Iris pigment epithelial cell (primary cell): ENCODE results near the gene KCND3.
"Not testable (repeated sequence)": the region's sequence is repeated elsewhere in the genome, so short reads cannot be mapped to it uniquely, and the experiment has no call there.

Experiments
- DNase-seq: peaks from one replicate; pipeline ENCODE4 v3.0.0-alpha.2; 2011; ENCODE audit warnings: low read depth

Gene KCND3

DNA sequence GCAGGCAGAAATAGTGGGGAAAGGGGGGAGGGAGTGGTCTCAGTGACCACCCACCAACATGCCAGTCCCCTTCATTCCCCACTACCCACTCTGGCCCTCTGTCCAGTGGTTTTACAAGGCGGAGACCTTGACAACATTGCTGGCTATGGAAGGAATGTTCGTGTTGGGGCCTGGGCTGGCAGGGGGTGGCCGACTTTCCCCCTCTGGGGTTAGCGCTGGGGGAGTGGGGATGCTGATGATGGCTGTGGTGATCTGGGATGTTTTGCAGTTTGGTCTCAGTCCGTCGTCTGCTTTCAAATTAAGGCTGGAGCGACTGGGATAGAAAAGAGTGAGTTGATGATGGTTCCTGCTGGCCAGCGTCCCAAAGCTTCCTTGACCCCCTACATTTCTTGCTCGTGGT lies 213.5 kb downstream of the KCND3 start:
- no peak for DNase-seq

DNA sequence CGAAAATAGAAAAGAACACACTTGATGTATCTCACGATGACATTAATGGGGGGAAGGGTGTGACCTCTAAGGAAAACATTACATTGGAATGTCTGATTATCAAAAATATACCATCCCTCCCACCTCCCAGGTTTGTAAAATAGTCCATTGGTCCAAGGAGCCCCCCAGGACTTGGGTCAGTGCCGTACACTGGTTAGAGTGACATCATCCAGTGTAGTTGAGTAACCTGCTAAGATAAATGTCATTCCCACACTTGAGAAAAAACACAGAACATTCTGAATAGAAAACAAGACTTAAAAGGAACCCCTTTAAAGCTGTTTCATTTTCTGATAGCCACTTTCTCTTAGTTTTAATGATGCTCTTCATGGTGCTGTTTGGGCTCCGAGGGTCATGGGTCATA lies 218.6 kb downstream of the KCND3 start:
- DNase-seq: peak; percentile 37

DNA sequence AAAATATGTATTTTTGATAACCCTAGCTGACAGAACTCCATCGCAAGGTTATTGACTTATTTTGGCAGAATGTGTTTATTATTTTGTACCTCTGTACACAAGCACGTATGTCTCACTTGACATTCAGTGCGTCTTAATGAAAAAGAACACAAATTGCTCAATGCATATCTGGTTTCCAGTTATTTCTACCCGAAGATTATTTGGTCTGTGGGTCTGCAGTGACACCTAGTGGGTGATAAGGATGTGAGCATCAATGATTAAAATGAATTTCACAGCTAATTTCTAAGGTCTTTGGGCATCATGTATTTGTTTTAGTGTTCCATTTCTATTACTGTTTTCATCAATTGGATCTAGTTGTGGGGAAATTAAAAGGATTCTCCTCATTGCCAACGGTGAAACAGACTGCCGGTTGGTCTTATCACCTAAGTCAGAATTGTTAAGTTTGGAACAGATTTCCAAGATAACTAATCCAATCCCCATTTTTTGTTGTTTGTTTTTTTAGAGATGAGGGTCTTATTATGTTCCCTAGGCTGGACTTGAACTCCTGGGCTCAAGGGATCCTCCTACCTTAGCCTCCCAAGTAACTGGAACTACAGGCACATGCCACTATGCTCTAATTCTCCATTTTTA lies 219.8 kb downstream of the KCND3 start:
- peak; percentile 82 for DNase-seq

DNA sequence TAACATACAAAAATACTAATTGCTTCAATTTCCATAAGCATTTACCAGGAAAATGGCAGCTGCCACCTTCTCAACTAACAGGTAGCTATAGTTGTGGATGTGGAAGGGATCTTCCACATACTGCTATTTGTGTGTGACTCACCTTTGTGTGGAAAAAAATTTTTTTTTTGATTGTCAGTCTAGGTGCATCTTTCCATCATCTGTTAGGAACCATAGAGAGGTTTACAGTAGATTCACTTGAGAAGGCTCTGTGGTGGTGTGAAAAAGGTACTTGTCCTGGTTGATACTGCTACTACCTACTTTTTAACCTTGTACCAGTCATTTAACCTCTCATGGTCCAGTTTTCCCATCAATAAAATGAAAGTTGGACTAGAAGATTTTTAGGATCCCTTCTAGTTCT lies 220.8 kb downstream of the KCND3 start:
- no peak for DNase-seq

DNA sequence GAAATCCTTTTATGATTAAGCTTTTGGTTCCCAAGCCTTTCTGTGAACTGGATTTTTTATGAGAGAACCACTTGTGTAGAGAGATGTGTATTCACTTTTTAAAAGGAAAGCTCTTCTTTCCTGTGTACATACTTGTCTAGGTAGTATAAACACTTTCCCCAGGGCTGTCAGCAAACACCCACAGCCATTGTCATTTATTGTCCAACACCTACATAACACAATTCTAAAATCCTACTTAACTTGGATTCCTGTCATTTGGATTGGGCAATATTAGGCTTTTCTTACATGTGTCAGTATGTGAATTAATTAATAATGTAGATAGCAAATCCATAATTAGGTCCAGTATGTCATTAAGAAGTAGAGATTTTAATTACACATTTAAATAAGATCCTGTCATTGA lies 221.4 kb downstream of the KCND3 start:
- no peak for DNase-seq

DNA sequence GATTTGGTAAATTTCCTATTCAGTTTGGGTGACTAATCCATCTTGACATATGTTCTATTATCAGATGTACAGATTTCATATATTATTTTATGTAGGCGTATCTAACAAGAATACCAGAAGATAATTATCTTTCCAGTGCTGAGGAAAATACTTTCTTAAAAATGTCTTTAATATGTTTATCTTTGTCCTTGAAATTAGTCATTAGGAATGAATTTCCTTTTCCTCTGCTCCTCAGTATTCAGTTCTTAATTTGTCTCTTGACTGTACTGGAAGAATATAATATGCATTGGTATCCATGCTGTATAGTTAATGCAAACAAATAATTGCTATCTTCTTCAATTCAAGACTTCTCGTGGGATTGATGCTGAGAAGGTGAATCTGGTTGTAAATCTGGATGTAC lies 227.1 kb downstream of the KCND3 start:
- no peak for DNase-seq

DNA sequence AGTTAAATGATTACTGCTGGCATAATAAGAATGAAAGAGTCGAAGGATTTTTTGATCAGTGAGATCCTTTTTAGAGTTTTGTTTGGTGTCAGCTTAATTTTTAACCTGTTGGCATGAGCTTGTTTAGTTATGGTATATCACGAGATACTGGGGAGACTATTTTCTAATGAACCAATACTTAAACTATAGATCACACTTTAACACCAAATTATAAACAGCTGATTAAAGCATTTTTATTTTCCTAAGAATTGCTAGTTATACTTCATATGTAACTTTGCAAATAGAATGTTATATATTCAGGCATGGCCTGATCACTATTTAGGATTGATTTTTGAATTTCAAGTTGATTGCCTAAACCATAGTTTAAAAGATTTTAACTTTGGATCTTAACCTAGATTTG lies 227.8 kb downstream of the KCND3 start:
- no peak for DNase-seq

DNA sequence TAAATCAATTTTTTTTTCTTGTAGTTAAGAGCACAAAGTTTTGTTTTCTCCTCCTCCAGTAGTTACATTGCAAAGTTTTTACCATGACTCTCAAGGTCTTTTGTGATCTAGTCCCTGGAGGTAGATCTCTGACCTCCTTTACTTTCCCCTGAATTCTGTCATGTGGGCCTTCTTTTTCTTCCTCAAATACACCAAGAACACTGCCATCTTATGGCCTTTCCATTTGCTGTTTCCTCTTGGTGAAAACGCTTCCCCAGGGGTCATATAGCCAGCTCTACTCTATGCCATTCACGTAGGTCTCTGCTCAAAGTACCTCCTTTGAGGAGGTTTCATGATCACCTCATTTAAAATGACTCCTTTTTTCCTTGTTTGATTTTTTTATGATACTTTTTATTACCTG lies 231.1 kb downstream of the KCND3 start:
- DNase-seq: no peak

DNA sequence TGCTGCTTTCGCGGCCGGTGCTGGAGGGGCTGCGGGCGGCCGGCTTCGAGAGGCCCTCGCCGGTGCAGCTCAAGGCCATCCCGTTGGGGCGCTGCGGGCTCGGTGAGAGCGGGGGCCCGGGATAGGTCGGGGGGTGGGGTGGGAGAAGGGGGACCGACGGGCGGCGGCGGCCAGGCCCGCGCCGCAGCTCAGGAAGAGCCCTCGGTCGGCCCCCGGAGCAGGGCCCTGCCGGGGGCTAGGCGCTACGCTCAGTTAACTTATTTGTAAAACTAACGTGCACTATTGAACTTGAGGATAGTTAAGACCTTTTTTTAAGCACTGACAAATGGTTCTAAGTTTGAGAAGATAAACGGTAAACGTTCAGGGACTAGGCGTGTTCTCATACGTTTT lies 233.3 kb downstream of the KCND3 start:
- DNase-seq: no peak

DNA sequence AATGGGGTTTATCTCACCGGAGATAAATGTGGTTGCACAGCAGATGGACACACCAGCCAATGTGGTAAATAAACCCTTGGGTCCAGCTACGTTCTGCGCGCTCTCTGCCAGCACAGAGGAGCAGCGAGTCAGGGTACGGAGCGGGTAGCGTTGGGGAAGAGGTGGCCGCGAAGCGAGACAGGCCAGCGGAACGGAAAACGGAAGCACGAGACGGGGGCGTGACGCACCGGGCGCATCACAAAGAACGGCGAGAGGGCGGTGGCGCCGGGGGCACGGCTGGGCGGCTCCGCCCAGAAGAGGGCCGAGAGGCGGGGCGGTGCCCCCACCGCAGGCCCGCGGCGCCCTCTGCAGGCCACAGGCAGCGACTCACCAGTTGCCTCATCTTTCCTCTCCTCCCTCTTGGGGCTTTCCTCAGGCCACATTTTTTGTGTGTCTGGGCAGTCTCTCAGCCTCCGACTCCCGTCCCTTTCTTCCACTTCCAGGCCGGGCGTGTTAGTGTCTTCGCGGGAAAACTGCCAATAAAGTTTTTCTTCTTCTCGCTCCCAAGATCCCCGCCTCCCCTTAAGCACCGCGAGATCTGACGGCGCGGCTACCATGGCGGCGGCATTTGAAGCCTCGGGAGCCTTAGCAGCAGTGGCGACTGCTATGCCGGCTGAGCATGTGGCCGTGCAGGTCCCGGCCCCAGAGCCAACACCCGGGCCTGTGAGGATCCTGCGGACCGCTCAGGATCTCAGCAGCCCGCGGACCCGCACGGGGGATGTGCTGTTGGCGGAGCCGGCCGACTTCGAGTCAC lies 233.9 kb downstream of the KCND3 start, which contains the start of gene DDX20:
DDX20 (plus strand) TSS at position 571 of the 793 bp plus-strand sequence; CDS start at position 595, 24 bp downstream.
- peak; percentile 98 for DNase-seq

DNA sequence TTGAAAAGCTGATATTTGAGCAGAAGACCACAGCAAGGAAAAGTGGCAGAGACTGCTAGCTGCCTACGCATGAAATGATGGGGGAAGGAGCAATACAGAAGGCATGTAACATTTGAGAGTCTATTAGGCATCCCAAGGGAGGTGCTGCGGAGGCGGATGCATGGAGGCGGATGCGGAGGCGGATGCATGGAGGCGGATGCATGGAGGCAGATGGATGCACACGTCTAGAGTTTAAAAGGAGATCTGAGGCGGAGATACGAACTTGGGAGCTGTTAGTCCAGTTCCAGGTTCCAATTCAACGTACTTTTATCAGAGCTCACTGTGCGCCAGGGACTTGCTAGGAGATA lies 234.5 kb downstream of the KCND3 start:
- no peak for DNase-seq

DNA sequence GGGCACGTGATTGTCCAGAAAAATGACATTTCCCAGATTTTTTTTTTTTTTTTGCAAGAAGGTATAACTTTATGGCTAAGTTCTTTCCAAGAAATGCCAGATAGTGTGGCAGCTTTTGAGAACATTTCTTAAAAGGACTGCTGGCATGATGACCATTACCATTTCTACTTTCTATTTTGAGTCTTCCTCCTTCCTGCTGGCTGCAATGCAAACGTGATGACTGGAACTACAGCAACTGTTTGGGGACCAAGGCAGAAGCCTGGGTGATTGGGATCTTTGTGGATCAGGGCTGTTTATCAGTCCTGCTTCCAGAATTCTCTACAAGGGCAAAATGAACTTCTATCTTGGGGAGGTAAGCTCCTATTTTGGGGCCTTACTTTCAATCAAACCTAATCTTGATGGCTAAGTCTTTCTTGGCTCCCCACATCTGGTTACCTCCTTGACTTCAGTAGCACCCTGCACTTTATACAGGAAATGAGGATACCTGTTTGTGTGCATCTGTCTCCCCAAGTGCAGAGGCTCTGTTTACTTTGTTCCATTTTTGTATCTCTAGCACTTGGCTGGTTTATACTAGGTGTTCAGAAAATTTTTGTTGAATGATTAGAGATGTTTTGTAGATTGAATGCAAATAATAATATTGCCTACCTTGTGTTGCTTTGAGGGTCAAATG lies 237.4 kb downstream of the KCND3 start:
- no peak for DNase-seq

DNA sequence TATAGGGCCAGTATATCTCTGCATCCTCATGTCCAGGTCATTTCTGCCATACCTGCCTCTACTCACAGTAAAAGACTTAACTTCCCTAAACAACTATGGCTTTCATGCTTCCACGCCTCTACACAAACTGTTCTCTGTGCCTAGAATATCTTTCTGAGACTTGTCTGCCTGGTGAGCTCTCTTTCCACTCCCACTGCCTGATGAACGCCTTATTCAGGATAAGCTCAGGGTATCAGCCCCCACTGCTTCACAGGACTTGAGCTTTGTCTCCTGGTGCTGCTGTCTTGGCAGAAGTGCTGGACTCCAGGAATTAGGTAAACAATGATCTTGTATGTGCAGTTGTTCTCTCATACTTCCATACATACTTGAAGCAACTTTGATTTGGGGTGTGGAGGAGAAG lies 238.6 kb downstream of the KCND3 start:
- no peak for DNase-seq

DNA sequence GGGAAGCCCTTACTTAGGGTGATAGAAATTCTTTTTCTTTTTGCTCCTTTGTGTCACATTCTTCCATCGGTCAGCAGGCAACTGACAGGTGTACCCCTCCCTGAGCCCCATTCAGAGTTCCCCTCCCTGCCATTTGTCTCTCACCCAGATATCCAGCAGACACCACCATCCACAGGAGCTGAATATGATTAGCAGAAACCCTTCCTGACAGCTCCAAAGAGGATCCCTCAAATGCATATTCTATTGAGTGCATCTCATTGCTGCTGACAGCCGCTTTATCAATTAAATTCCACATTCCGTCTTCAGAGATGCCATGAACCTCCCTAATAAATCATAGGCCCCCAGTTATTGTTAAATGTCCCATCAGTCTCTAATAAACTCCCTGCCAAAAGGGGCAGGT lies 239.8 kb downstream of the KCND3 start:
- no peak for DNase-seq

DNA sequence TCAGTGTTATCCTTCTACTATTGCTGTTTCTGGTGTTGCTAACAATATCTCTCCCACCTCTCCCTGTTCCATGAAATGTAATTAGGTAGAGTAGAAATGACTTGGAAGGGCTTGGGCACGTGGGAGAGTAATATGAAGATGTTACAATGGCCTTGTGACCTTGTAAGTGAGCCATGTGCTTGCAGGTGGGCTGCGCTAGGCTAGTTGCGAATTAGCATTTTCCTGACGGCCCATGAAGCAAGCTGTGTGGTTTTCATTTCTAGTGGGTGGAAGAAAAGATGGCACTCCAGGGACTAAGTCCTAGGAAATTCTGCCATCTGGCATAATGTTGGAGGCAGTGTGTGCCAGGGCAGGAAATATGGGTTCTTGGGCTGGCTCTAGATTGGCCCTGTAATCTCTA lies 241.5 kb downstream of the KCND3 start:
- no peak for DNase-seq

DNA sequence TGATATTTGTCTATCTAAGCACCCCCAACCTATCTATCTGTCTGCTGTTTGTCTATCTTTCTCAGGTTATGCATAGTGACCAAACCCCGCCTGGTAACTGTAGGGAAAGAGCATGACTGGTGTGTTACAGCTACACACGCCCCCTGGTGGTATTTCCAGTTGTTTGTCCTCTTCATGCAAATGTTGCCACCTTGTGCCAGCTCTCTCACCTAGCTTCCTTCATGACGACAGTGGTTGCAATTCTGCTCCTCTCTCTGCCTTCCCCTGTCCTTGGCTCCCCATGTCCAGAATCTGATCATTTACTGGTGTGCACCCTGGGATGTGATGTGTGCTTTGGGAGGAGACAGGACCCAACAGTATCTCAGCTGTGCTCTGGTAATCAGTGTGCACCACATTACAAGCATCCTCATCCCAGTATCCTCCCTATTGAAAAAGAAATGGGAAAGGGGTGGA lies 242.2 kb downstream of the KCND3 start:
- peak; percentile 79 for DNase-seq

DNA sequence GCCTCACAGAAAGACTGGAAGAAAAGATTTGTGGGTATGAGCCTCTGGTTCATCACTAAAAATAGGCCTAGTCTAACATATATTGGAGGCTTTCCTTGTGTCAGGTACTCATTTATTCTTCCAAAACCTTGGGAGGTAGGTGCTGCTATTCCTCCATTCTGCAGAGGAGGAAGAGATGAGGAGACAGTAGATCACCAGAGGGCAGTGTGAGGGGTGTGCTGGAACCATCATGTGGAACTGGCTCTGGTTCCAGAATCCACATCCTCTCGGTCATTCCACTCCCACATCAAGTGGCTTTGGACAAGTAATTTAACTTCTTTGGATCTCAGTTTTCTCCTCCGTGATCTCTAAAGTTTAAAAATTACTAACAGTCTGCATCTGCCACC lies 242.9 kb downstream of the KCND3 start:
- no peak for DNase-seq

DNA sequence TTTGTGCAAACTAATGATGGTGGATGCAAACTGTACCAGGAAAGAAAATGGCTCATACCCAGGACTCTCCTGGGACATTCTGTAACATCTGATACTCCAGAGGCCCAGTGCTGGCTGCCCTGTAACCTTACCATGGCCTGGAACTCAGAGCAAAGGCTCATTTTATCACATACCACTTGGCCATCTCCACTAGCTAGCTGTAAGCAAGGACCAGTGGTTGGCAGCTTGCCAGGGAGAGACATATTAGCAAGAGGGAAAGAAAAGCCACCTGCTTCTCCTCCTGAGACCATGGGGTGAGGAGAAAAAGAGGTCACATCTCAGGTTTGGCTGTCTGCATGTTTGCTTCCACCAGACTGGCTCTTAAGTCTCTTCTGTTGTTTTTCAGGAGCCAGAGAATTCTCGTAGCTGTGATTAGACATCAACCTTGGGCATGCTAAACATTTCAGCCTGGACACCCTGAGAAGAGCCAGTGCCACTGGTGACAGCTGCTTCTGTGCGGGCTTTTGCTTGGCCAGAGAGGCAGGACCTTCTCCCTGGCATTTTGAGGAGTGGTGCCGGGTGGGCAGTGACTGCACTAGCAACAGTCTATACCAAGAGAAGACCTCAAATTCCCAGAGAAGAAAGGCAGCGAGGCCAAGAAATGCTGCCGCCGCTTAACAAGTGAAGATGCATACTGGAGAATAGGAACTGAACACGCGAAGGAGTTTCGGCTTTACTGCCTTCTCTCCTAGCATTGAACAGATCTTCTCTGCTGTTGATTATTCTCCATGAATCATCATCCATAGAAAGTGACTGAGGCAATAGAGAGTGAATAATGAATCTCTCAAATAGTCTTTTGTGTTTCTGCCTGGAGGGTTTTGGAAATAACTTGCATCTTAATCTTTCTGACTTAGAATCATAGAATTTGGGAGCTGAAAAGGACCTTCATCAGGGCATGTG lies 243.5 kb downstream of the KCND3 start:
- no peak for DNase-seq

DNA sequence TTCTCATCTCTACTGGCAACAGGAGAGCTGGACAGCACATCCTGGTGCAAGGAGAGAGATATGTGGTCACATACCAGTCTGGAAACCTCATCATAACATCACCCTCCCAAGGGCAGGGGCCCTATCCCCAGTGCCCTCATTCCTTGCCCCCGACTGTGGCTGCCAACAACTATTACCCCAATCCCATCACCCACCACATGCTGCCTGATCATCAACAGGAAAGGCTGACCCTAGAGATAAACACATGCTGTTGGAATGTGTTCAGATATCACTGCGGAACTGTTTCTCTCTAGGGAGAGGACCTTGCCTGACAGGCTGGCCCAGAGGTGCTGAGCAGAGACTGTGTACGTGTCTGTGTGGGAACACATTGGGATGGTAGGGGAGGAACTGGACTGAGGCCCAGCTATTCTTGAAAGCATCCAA lies 245.8 kb downstream of the KCND3 start:
- peak; percentile 34 for DNase-seq

DNA sequence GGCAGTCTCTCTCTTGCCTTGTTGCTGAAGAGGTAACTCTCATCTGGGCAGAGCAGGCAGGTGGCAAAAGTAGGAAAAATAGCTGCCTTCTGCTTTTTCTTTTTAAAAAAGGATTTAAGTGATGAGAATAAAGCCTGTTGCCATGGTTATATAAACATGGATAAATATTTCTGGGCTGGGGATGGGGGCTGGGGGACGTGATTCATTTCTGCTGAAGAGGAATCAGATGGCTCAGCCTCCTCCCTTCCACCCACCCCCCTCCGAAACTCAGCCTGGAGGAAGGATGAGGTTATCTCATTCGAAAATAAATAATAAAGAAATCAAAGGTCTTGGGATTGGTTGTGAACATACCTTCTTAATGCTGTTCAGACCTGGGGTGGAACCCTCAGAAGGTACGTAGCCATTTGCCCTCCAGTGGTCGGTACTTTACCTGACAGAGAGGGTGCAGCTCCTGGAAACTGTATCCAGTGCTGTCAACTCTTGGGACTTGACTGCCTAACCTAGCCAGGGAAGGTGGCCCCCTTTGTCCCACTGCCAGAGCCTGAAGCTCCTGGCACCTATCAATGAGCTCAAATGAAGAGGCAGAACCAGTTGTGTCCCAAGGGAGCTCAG lies 246.4 kb downstream of the KCND3 start:
- peak; percentile 24 for DNase-seq

DNA sequence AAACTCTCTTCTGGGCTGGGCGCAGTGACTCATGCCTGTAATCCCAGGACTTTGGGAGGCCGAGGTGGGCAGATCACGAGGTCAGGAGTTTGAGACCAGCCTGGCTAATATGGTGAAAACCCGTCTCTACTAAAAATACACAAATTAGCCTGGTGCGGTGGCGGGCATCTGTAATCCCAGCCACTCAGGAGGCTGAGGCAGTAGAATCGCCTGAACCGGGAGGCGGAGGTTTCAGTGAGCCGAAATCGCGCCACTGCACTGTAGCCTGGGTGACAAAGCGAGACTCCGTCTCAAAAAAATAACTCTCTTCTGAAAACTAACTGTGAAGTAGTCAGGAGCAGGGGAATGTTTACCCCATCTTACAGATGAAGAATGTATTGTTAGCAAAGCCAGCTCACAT lies 247.2 kb downstream of the KCND3 start:
- not testable (repeated sequence) for DNase-seq
